NCI-H1694 (cell line): ENCODE data around the gene SLC25A34.

Experiments used
- DNase-seq: peaks from one replicate; lab custom pipeline; 2025; lab: John Stamatoyannopoulos, UW

SLC25A34 gene

GRCh38 chr1:15753776-15754175, 17.7 kb downstream of the SLC25A34 start:
- DNase-seq: no peak

GRCh38 chr1:15755021-15755645, 19.1 kb downstream of the SLC25A34 start:
- DNase-seq: no peak

DNA sequence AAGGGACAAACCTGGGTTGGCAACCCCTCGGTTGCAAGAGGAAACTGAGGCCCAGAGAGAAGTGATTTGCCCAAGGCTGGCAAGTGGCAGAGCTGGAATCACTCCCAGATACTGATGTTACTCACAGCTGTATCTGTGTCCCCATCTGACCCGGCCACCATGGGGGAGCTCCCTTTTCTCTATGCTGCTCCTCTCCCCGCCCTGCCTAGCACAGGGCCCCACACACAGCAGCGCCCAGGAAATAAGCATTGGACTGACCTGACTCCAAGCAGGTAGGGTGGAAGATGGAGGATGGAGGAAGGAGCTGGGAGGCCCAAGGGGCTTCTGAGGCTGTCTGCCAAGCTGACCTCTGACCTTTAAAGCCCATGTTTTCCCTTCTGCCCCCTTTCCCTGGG, 19.6 kb downstream of the SLC25A34 start:
- DNase-seq: no peak

- no peak for DNase-seq
Observed at GRCh38 chr1:15756143-15757015, 20.3 kb downstream of the SLC25A34 start.

- no peak for DNase-seq
Observed at GRCh38 chr1:15757016-15757543, 21.0 kb downstream of the SLC25A34 start.

DNA sequence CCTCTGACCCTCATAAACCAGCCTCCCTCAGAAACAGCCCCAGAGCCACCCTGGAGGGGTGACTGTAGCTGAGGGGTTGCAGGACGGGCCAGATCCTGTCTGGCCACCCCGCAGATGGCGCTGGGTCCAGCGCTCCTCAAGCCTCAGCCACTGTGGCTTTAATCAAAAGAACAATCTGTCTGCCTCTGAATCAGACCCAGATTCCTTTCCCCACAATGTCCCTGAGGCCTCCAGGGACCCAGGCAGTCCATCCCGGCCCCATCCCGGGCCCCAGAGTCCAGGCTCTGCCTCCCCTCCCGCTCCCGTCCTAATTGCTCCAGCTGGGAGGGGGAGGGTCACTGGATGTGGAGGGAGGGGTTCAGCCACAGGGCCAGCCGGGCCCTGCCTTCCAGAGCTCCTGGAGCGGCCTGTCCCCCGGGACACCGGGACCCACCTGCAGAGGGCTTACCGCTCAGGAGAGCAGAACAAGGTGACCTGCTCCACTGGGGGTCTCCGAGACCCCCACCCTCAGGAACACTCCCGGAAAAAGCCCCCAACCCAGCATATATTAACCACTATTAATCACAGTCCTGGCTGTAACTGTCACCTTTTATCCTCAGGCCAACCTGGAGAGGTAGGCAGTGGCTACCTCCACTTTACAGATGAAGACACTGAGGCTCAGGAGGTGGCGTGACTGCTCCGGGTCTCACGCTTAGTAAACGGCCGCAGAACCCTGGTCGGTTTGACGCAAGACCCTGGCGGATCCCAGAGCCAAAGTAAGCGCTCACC, 21.7 kb downstream of the SLC25A34 start:
- DNase-seq: no peak

- DNase-seq: no peak
Observed at GRCh38 chr1:15758343-15758931, 22.4 kb downstream of the SLC25A34 start, which contains the start of gene FBLIM1. TSS of gene FBLIM1 (plus strand) at chr1:15758795. CDS start at chr1:15764984, 6,189 bp downstream.

GRCh38 chr1:15758953-15759661, 23.0 kb downstream of the SLC25A34 start:
- DNase-seq: no peak

DNA sequence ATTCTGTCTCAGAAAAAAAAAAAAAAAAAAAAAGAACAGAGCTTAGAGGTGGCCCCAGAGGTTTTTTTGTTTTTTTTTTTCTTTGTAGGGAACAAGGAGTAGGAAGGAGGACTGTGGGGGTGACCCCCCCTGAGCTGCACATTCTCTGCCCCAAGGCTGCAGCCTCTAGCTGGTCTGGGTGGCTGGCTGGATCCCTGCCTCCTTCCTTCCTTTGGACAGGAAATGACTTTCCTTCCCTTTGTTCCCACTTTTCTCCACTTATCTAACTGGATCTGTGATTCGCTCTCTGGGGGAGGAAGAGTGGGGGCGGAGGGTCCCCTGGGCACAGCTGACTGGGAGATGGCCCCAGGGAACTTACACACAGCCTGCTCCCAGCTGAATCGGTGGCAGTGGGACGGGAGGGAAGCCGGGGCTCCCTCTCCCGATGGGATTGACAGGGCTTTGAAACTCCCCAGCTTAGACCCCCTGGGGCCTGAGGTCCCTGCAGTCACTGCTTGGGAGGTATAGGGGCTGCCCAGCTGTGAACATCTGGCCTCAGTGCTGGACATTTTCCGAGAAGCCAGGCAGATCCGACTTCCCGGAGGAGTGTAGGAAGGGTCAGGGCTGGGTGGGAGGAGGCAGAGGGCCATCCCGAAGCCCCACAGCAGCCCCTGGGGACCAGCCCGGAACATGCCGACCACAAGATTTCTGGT, 24.6 kb downstream of the SLC25A34 start:
- no peak for DNase-seq

DNA sequence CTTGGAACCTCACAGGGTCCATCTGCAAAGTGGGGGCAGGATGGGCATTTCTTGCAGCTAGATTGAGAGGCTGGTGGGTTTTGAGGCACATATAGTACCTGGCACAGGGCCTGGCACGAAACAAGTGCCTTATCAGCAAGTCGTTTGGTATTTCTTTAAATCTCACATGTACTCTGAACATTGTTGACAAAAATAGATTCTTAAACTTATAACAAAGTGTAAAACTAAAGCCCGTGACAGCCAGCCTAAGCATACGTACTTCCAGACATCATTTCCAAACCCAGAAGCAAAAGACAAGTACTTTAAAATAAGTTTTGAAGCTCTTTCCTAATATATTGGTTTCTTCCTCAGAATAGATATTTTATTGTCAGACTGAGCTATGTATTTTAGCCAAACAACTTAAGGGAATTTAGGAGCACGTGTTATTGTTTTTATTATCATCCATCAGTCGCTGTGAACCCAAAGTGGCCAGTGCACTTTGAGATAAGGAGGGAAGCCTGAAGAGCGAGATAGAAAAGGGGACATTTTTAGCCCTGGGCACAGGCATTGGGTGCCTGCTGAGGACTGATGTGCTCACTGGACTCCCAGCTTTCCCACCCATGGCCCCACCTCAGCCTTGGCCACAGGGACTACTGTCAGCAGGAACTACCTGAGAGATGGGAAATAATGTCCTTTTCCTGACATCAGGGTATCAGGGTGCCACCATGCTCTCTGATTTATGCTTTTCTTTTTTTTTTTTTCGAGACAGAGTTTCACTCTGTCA, 25.5 kb downstream of the SLC25A34 start:
- DNase-seq: no peak

DNA sequence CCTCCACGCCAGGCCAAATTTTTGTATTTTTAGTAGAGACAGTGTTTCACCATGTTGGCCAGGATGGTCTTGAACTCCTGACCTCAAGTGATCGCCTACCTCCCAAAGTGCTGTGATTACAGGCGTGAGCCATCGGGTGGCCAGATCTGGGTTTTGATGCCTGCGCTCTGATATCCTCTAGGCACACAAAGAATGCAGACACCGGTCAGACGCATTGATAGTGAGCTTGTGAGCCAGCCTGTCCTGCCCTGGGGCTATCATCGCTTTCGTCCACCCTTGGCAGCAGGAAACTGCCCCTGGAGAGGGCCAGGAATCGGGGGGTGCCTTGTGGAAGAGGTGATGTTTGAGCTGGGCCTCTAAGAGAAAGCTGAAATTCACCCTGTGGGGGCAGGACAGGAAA, 26.5 kb downstream of the SLC25A34 start:
- no peak for DNase-seq

DNA sequence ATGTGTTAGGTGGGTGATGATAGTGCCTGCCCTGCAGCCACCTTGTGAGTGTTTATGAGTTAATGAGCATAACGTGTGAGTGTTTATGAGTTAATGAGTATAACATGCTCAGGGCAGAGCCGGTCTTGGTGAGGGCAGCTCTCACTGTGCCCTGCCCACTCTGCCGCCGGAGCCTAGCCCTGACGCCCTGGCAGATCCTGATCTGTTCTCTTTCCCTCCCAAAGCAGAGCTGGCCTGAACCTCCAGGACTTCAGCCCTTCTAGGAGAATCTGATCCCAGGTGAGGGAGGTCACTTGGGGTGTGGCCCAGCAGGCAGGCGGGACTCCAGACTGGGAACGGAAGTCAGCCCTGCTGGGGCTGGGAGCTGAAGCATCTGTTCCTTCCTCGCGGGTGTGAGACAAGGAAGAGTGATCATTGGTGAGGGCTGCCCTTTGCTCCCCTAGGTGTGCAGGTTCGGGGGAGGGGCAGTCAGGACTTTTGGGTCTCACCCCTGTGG, 28.3 kb downstream of the SLC25A34 start:
- no peak for DNase-seq

DNA sequence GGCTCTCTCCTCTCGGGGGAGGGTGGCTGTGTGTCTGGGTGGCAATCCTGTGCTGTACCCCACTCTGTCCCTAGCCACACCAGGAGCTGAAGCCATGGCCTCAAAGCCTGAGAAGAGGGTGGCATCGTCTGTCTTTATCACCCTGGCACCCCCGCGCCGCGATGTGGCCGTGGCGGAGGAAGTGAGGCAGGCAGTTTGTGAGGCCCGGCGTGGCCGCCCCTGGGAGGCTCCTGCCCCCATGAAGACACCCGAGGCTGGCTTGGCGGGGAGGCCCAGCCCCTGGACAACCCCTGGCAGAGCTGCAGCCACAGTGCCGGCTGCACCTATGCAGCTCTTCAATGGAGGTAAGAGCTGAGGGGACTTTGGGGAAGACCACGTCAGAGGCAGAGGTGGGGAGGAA, 28.8 kb downstream of the SLC25A34 start:
- no peak for DNase-seq

DNA sequence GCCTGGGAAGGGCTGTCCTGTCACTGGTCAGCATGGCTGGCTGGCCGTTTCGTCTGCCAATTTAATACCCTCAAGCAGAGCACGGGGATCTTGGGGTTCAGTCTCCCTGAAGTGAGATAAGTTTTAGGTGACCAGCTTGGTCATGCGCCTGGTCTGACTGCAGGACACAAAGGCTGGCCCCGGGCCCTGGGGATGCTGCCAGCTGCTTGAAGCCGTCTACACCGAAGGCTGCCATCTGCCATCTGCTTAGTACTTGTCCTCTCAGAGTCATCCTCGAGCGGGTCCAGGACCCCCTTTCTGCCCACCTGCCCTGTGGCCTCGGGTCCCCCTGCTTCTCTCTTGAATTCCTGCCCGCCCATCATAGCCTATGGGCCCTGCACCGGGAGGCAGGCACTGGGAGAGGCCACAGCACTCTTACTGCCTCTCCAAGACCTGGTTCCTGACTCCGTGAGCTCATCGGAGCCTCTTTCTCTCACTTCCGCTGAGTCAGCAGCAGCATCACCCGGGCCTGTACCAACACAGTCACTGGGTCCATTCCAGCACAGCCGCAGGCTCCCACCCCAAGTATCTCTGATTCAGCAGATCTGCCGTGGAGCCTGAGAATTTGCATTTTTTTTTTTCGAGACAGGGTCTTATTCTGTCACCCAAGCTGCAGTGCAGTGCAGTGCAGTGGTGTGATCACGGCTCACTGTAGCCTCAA, 29.6 kb downstream of the SLC25A34 start:
- no peak for DNase-seq

DNA sequence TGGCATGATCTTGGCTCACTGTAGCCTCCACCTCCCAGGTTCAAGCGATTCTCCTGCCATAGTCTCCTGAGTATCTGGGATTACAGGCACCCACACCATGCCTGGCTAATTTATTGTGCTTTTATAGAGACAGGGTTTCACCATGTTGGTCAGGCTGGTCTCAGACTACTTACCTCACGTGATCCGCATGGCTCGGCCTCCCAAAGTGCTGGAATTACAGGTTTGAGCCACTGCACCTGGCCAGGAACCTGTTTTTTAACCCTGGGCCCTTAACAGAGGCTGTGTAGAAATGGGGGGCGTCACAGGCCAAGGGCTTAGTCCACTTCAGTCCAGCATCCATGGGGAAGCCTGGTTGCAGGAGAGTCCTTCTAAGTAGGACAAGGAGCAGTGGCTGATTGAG, 31.9 kb downstream of the SLC25A34 start:
- no peak for DNase-seq

DNA sequence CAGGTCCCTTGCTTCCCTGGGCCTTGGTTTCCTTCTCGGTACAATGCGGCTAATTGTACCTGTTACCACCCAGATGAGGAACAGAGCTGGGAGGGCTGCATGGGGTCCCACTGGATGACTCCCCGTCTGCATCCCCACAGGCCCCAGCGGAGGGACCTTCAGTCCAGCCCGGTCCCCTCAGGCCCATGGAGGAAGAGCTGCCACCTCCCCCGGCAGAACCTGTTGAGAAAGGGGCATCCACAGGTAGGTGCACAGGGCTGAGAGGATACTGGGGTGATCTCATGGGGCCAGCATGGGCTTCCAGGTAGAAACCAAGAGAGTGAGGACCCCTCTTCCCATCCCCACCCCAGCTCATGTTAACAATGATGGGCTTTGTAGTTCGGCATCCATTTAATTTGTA, 32.3 kb downstream of the SLC25A34 start:
- DNase-seq: no peak

DNA sequence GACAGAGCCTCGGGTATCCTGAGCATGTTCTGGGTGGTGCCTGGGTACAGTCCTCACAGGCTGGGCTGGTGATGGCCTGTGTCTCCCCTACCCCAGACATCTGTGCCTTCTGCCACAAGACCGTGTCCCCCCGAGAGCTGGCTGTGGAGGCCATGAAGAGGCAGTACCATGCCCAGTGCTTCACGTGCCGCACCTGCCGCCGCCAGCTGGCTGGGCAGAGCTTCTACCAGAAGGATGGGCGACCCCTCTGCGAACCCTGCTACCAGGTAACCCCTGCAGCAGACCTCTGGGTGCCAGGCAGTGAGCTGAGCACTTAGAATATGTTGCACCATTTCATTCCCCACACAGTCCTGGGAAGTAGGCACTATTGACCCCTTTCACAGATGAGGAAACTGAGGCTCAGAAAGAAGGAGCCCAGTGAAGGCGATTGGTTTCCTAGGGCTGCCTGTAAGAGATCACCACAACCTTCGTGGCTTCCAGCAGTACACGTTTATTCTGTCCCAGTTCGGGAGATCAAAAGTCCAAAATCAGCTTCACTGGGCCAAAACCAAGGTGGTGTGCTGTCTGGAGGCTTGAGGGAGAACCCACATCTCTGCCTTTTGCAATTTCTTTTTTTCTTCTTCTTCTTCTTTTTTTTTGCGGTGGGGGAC, 34.4 kb downstream of the SLC25A34 start:
- no peak for DNase-seq

- DNase-seq: no peak
Observed at GRCh38 chr1:15771836-15772515, 35.9 kb downstream of the SLC25A34 start.
